ENCODE measurements around the gene MYBPC1. TPM values are rescaled to one million over a fixed set of nuclear protein-coding genes. Genes with fewer than 3 reads are reported as not detected.

Gene MYBPC1
- polyA plus RNA-seq, 3 donors, result 0.04 to 0.16 TPM; not detected in 1

DNA sequence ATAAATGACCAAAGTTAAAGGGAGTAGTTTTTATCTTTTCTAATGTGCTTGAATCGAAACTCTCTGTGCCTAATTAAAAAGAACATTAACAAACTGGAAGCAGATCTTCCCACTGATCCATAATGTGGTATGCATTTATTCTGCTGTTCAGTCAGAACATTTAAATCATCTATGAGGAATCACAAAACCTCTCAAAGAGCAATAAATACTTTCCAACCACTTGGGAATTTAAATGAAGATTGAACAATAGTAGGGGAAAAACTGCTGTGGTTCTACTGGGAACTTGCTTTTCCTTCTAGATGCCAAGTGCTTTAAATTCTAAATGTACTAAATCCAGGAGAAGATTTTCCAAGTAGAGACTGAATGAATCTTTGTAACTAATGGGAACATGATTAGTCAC lies 90.3 kb downstream of the MYBPC1 start:
- Mint-ChIP-seq H3K27me3 (ENCODE audit: low read depth in 3 of 3) (no peaks in the 10 kb centered on the region), H3K4me1 (no peaks in the 10 kb centered on the region), H3K9me3 (peaks cover 0 to 2% (median 0%) of the 10 kb centered on the region in 7 donors), H3K27ac (no peak overlapping the region), H3K36me3 (no peaks in the 10 kb centered on the region), H3K4me3 (no peak overlapping the region)
- Histone ChIP-seq H3K4me2 (replicated peaks; ENCODE audit: extremely low read depth, low read length, poor library complexity, severe bottlenecking) (no peak overlapping the region), H3K36me3 (replicated peaks in 1 of 2; ENCODE audit: control insufficient read depth in 1 of 2, insufficient read depth in 2 of 2, low read length in 2 of 2) (no peaks in the 10 kb centered on the region), H4K20me1 (ENCODE audit: insufficient read depth, low read length) (no peaks in the 10 kb centered on the region), H3K27ac (ENCODE audit: low read depth in 1 of 2, low read length in 2 of 2) (no peak overlapping the region), H3K9ac (ENCODE audit: insufficient read depth, low read length, poor library complexity, severe bottlenecking) (no peak overlapping the region), H3K4me1 (ENCODE audit: control insufficient read depth in 1 of 2, insufficient read depth in 2 of 2, low read length in 2 of 2) (no peaks in the 10 kb centered on the region), H3K79me2 (ENCODE audit: insufficient read depth, low read length) (no peaks in the 10 kb centered on the region), H3K27me3 (ENCODE audit: control insufficient read depth in 2 of 2, insufficient read depth in 2 of 2, low read length in 2 of 2) (no peaks in the 10 kb centered on the region), H2AFZ (ENCODE audit: insufficient read depth, low read depth, low read length, poor library complexity, severe bottlenecking) (no peak overlapping the region), H3K9me3 (replicated peaks in 1 of 2; ENCODE audit: control insufficient read depth in 1 of 2, insufficient read depth in 1 of 2, low read length in 2 of 2) (no peaks in the 10 kb centered on the region), H3K4me3 (replicated peaks in 1 of 3; ENCODE audit: low read depth in 2 of 3, low read length in 3 of 3) (no peak overlapping the region)
- intact Hi-C loops (cut with micrococcal nuclease), result no loop called here
- WGBS (ENCODE audit: insufficient coverage), result no CpG with 5 or more reads among the region's 1 CpG
- DNase-seq, result no peak
- TF ChIP-seq, protein P1, sequence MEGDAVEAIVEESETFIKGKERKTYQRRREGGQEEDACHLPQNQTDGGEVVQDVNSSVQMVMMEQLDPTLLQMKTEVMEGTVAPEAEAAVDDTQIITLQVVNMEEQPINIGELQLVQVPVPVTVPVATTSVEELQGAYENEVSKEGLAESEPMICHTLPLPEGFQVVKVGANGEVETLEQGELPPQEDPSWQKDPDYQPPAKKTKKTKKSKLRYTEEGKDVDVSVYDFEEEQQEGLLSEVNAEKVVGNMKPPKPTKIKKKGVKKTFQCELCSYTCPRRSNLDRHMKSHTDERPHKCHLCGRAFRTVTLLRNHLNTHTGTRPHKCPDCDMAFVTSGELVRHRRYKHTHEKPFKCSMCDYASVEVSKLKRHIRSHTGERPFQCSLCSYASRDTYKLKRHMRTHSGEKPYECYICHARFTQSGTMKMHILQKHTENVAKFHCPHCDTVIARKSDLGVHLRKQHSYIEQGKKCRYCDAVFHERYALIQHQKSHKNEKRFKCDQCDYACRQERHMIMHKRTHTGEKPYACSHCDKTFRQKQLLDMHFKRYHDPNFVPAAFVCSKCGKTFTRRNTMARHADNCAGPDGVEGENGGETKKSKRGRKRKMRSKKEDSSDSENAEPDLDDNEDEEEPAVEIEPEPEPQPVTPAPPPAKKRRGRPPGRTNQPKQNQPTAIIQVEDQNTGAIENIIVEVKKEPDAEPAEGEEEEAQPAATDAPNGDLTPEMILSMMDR (IDR thresholded peaks at IDR 0.05), result no peak

DNA sequence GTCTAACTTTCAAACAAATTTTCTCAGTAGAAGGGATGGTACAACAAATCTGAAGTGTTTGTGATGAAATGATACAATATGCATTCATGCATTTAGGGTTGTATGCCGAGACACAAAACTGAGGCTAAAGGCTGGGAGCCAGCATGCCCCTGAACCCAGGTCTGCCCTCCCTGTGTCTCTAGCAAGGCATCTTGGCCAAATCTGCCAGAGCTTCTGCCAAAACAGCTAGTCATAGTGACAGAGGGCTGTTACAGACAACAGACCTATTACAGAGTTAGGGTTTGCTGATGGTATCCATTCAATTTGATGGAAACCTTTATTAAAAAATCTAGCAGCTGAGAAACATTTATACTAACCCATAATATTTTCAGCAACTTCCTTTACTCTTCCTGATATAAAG lies 91.4 kb downstream of the MYBPC1 start:
- Mint-ChIP-seq H3K27me3 (ENCODE audit: low read depth in 3 of 3) (no peaks in the 10 kb centered on the region), H3K4me3 (no peak overlapping the region), H3K9me3 (peaks cover 0 to 2% (median 0%) of the 10 kb centered on the region in 7 donors), H3K27ac (no peak overlapping the region), H3K4me1 (peaks cover 2% of the 10 kb centered on the region), H3K36me3 (no peaks in the 10 kb centered on the region)
- no peak for DNase-seq
- no peak overlapping the region for H2AFZ ChIP-seq (ENCODE audit: insufficient read depth, low read depth, low read length, poor library complexity, severe bottlenecking)
- H4K20me1 ChIP-seq (ENCODE audit: insufficient read depth, low read length), result no peaks in the 10 kb centered on the region
- no peaks in the 10 kb centered on the region for H3K79me2 ChIP-seq (ENCODE audit: insufficient read depth, low read length)
- H3K4me3 ChIP-seq (replicated peaks in 1 of 3; ENCODE audit: low read depth in 2 of 3, low read length in 3 of 3), result no peak overlapping the region
- WGBS (ENCODE audit: insufficient coverage), result 92% methylated on average over 1 of the region's 1 CpG
- H3K36me3 ChIP-seq (replicated peaks in 1 of 2; ENCODE audit: control insufficient read depth in 1 of 2, insufficient read depth in 2 of 2, low read length in 2 of 2), result no peaks in the 10 kb centered on the region
- no peak overlapping the region for H3K9ac ChIP-seq (ENCODE audit: insufficient read depth, low read length, poor library complexity, severe bottlenecking)
- H3K27ac ChIP-seq (ENCODE audit: low read depth in 1 of 2, low read length in 2 of 2), result no peak overlapping the region
- no peaks in the 10 kb centered on the region for H3K27me3 ChIP-seq (ENCODE audit: control insufficient read depth in 2 of 2, insufficient read depth in 2 of 2, low read length in 2 of 2)
- H3K4me2 ChIP-seq (replicated peaks; ENCODE audit: extremely low read depth, low read length, poor library complexity, severe bottlenecking), result no peak overlapping the region
- TF ChIP-seq, protein P1 (IDR thresholded peaks at IDR 0.05), result no peak
- no peaks in the 10 kb centered on the region for H3K4me1 ChIP-seq (ENCODE audit: control insufficient read depth in 1 of 2, insufficient read depth in 2 of 2, low read length in 2 of 2)
- no peaks in the 10 kb centered on the region for H3K9me3 ChIP-seq (replicated peaks in 1 of 2; ENCODE audit: control insufficient read depth in 1 of 2, insufficient read depth in 1 of 2, low read length in 2 of 2)
- intact Hi-C loops (cut with micrococcal nuclease), result no loop called here
